ENCODE measurements around the gene GRID2.

Gene GRID2

GRCh38 chr4:93475730-93476129 is 1172.0 kb downstream of the GRID2 start:
- no peak for TF ChIP-seq ZNF8 (CRISPR knock-in tag; IDR thresholded peaks at IDR 0.05)
- no peak for TF ChIP-seq ZC3H10 (CRISPR knock-in tag; IDR thresholded peaks at IDR 0.05)
- no peak for TF ChIP-seq ESRRG (CRISPR knock-in tag; IDR thresholded peaks at IDR 0.05)
- TF ChIP-seq ZNF565 (CRISPR knock-in tag; conservative IDR thresholded peaks at IDR 0.05; ENCODE audit: low read depth) = no peak
- TF ChIP-seq, protein P1, sequence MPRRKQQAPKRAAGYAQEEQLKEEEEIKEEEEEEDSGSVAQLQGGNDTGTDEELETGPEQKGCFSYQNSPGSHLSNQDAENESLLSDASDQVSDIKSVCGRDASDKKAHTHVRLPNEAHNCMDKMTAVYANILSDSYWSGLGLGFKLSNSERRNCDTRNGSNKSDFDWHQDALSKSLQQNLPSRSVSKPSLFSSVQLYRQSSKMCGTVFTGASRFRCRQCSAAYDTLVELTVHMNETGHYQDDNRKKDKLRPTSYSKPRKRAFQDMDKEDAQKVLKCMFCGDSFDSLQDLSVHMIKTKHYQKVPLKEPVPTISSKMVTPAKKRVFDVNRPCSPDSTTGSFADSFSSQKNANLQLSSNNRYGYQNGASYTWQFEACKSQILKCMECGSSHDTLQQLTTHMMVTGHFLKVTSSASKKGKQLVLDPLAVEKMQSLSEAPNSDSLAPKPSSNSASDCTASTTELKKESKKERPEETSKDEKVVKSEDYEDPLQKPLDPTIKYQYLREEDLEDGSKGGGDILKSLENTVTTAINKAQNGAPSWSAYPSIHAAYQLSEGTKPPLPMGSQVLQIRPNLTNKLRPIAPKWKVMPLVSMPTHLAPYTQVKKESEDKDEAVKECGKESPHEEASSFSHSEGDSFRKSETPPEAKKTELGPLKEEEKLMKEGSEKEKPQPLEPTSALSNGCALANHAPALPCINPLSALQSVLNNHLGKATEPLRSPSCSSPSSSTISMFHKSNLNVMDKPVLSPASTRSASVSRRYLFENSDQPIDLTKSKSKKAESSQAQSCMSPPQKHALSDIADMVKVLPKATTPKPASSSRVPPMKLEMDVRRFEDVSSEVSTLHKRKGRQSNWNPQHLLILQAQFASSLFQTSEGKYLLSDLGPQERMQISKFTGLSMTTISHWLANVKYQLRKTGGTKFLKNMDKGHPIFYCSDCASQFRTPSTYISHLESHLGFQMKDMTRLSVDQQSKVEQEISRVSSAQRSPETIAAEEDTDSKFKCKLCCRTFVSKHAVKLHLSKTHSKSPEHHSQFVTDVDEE (CRISPR knock-in tag; IDR thresholded peaks at IDR 0.05) = no peak
- TF ChIP-seq RARB (CRISPR knock-in tag; IDR thresholded peaks at IDR 0.05) = no peak
- no peak for TF ChIP-seq OSR1 (CRISPR knock-in tag; IDR thresholded peaks at IDR 0.05)
- no peak for TF ChIP-seq ARNTL (CRISPR knock-in tag; IDR thresholded peaks at IDR 0.05; ENCODE audit: borderline replicate concordance, low read depth)
- TF ChIP-seq GLIS3 (CRISPR knock-in tag; IDR thresholded peaks at IDR 0.05) = no peak
- no peak for TF ChIP-seq ZFP3 (CRISPR knock-in tag; IDR thresholded peaks at IDR 0.05)
- ATAC-seq = no peak

DNA sequence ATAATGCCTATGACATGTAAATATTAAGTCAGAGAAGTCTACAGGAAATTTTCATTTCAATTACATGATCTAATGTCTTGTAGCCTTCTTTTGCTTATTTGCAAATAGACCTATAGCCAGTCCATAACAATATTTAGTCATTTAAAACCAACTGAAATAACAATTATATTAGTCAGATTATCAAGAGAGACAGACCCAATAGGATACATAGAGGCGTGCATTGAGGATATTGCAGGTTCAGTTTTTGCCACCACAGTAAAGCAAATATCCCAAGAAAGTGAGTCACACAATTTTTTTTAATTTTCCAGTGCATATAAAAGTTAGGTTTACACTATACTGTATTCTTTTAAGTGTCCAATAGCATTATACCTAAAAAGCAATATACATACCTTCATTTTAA is 1175.0 kb downstream of the GRID2 start:
- TF ChIP-seq RARB (CRISPR knock-in tag; IDR thresholded peaks at IDR 0.05) = no peak
- TF ChIP-seq SNAI2 (CRISPR knock-in tag; IDR thresholded peaks at IDR 0.05) = no peak
- no peak for TF ChIP-seq CREB5 (CRISPR knock-in tag; IDR thresholded peaks at IDR 0.05; ENCODE audit: low read depth)
- no peak for TF ChIP-seq TOX (CRISPR knock-in tag; IDR thresholded peaks at IDR 0.05; ENCODE audit: borderline replicate concordance)
- TF ChIP-seq, protein P1 (CRISPR knock-in tag; IDR thresholded peaks at IDR 0.05) = no peak
- TF ChIP-seq OSR1 (CRISPR knock-in tag; IDR thresholded peaks at IDR 0.05) = no peak
- TF ChIP-seq POU6F1 (CRISPR knock-in tag; IDR thresholded peaks at IDR 0.05; ENCODE audit: borderline replicate concordance, low read depth) = no peak
- no peak for TF ChIP-seq PPARA (CRISPR knock-in tag; IDR thresholded peaks at IDR 0.05; ENCODE audit: borderline replicate concordance)
- no peak for TF ChIP-seq ZFP30 (CRISPR knock-in tag; IDR thresholded peaks at IDR 0.05)
- TF ChIP-seq ZFP3 (CRISPR knock-in tag; IDR thresholded peaks at IDR 0.05) = no peak
- TF ChIP-seq ZNF70 (CRISPR knock-in tag; IDR thresholded peaks at IDR 0.05) = no peak
- no peak for ATAC-seq

DNA sequence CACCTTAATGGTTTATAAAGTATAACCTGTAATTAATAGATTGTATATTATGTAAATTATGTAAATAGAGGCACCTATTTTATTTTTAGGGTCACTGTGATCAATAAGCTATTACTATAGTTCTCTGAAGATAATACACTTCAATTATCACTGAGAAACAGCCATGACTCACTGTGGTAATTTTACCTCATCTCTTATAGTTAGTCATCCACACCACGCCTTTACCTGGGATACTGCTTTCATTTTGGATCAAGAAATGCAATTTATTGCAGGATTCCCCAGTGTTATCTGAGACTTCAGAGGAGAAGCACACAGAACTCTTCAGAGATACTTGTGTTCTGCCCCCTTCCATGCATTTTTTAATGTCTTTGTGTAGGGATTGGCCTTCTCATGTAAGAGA is 1176.7 kb downstream of the GRID2 start:
- no peak for ATAC-seq
- TF ChIP-seq ZNF565 (CRISPR knock-in tag; conservative IDR thresholded peaks at IDR 0.05; ENCODE audit: low read depth) = no peak
- no peak for TF ChIP-seq ZFP3 (CRISPR knock-in tag; IDR thresholded peaks at IDR 0.05)
- TF ChIP-seq RARB (CRISPR knock-in tag; IDR thresholded peaks at IDR 0.05) = no peak
- no peak for TF ChIP-seq ARNTL (CRISPR knock-in tag; IDR thresholded peaks at IDR 0.05; ENCODE audit: borderline replicate concordance, low read depth)
- TF ChIP-seq ZC3H10 (CRISPR knock-in tag; IDR thresholded peaks at IDR 0.05) = no peak
- TF ChIP-seq SNAI2 (CRISPR knock-in tag; IDR thresholded peaks at IDR 0.05) = no peak

- no peak for ATAC-seq
- TF ChIP-seq ZNF565 (CRISPR knock-in tag; conservative IDR thresholded peaks at IDR 0.05; ENCODE audit: low read depth) (no peak), OSR1 (CRISPR knock-in tag; IDR thresholded peaks at IDR 0.05) (no peak), ZNF8 (CRISPR knock-in tag; IDR thresholded peaks at IDR 0.05) (no peak), RARB (CRISPR knock-in tag; IDR thresholded peaks at IDR 0.05) (no peak), PPARA (CRISPR knock-in tag; IDR thresholded peaks at IDR 0.05; ENCODE audit: borderline replicate concordance) (no peak), ISL1 (CRISPR knock-in tag; IDR thresholded peaks at IDR 0.05) (no peak)
- TF ChIP-seq, protein P1 (CRISPR knock-in tag; IDR thresholded peaks at IDR 0.05) = no peak
These were observed 1191.6 kb downstream of the GRID2 start for GRCh38 chr4:93495346-93495745.

Measured in SK-N-SH treated with all-trans-retinoic acid at 6 μM for 48 hours (cell line).